GM12878 (cell line): ENCODE measurements around the gene MLXIP. TPM values are rescaled to one million over a fixed set of nuclear protein-coding genes. Genes with fewer than 3 reads are reported as not detected.

ENCODE experiments used
- ATF7 ChIP-seq: fragments of 450-650 bp; IDR thresholded peaks from 2 replicates; pipeline ENCODE4 v1.6.1; 2016; ENCODE audit warnings: low read depth, mild to moderate bottlenecking
- BCL11A ChIP-seq: IDR thresholded peaks from 2 replicates; pipeline ENCODE4 v1.6.1; 2011; ENCODE audit warnings: low read depth, low read length
- BHLHE40 ChIP-seq, 2 experiments: fragments of 450-650 bp in 1 of 2; IDR thresholded peaks; 2 replicates each; pipeline ENCODE4 v1.6.1; 2011 to 2017; ENCODE audit warnings: low read depth in 2 of 2, borderline replicate concordance in 1 of 2, improper control_type of control experiment in 1 of 2, low read length in 1 of 2, mild to moderate bottlenecking in 1 of 2
- CBFB ChIP-seq: IDR thresholded peaks from 2 replicates; pipeline ENCODE4 v1.6.1; 2016; ENCODE audit warnings: antibody characterized with exemption, low read depth
- CREB1 ChIP-seq: IDR thresholded peaks from 2 replicates; pipeline ENCODE4 v1.6.1; 2012; ENCODE audit warnings: low read depth, mild to moderate bottlenecking, inconsistent platforms
- CREM ChIP-seq: IDR thresholded peaks from 2 replicates; pipeline ENCODE4 v1.6.1; 2014; ENCODE audit warnings: antibody characterized with exemption, low read depth
- DPF2 ChIP-seq: fragments of 450-650 bp; IDR thresholded peaks from 2 replicates; pipeline ENCODE4 v1.6.1; 2017; ENCODE audit warnings: mild to moderate bottlenecking
- EED ChIP-seq: sonication (generic); IDR thresholded peaks from 2 replicates; pipeline ENCODE4 v1.6.1; 2016; ENCODE audit warnings: antibody characterized with exemption, low read depth
- FOXK2 ChIP-seq: fragments of 450-650 bp; IDR thresholded peaks from 2 replicates; pipeline ENCODE4 v1.6.1; 2017; ENCODE audit warnings: mild to moderate bottlenecking, moderate library complexity
- IKZF1 ChIP-seq: fragments of 450-650 bp; conservative IDR thresholded peaks from 2 replicates; pipeline ENCODE4 v1.6.1; 2017; ENCODE audit warnings: antibody characterized with exemption, mild to moderate bottlenecking
- IKZF2 ChIP-seq, 2 experiments: fragments of 450-650 bp; IDR thresholded peaks; 2 replicates each; pipeline ENCODE4 v1.6.1; 2017; ENCODE audit warnings: mild to moderate bottlenecking in 2 of 2, moderate library complexity in 2 of 2
- MTA2 ChIP-seq: fragments of 450-650 bp; IDR thresholded peaks from 2 replicates; pipeline ENCODE4 v1.6.1; 2016; ENCODE audit warnings: low read depth, mild to moderate bottlenecking, moderate library complexity
- MTA3 ChIP-seq: IDR thresholded peaks from 2 replicates; pipeline ENCODE4 v1.6.1; 2012; ENCODE audit warnings: low read length, inconsistent platforms, borderline replicate concordance
- NFIC ChIP-seq: IDR thresholded peaks from 2 replicates; pipeline ENCODE4 v1.6.1; 2012; ENCODE audit warnings: low read depth, mild to moderate bottlenecking, inconsistent platforms, low read length, moderate library complexity
- NR2F1 ChIP-seq: fragments of 450-650 bp; conservative IDR thresholded peaks from 2 replicates; pipeline ENCODE4 v1.6.1; 2017; ENCODE audit warnings: mild to moderate bottlenecking
- POLR2AphosphoS5 ChIP-seq: IDR thresholded peaks from 2 replicates; pipeline ENCODE4 v1.6.1; 2011; ENCODE audit warnings: mild to moderate bottlenecking, low read length, inconsistent platforms
- RAD51 ChIP-seq: fragments of 450-650 bp; IDR thresholded peaks from 2 replicates; pipeline ENCODE4 v1.6.1; 2016; ENCODE audit warnings: moderate library complexity, mild to moderate bottlenecking, inconsistent platforms
- RUNX3 ChIP-seq: IDR thresholded peaks from 2 replicates; pipeline ENCODE4 v1.6.1; 2012; ENCODE audit warnings: low read length, inconsistent platforms
- STAT3 ChIP-seq: IDR thresholded peaks from 2 replicates; pipeline ENCODE4 v1.6.1; 2011; ENCODE audit warnings: low read depth, low read length, improper control_type of control experiment
- SUPT20H ChIP-seq: IDR thresholded peaks from 2 replicates; pipeline ENCODE4 v1.6.1; 2011; ENCODE audit warnings: low read depth, mild to moderate bottlenecking, low read length, moderate library complexity, borderline replicate concordance; ENCODE audit not compliant: control insufficient read depth
- YY1 ChIP-seq: IDR thresholded peaks from 2 replicates; pipeline ENCODE4 v1.6.1; 2011; ENCODE audit warnings: low read depth, mild to moderate bottlenecking, low read length
- polyA plus RNA-seq, 11 experiments: library from polyadenylated mRNA; depleted of rRNA in 4 of 11; unstranded in 6 of 11; stranded (reverse) in 5 of 11; fragments of >200 nt; fragmentation: Nextera tagmentation in 4 of 11; fragmentation: Illumina TruSeq in 1 of 11; extraction: Ambion mirVana in 4 of 11; extraction: Trizol in 1 of 11; gene quantifications; 1 replicate in 1 of 11; 2 replicates in 10 of 11; pipeline versions ENCODE4 v1.2.1 to v1.2.3, GENCODE V29; 2011 to 2016; ENCODE audit warnings: inconsistent platforms in 2 of 11, missing spikeins in 2 of 11, low read depth in 1 of 11
- total RNA-seq, 4 experiments: library from RNA; depleted of rRNA in 3 of 4; stranded (reverse); fragments of >200 nt in 3 of 4; fragmentation: Illumina TruSeq in 1 of 4; extraction: Trizol in 1 of 4; gene quantifications; 2 replicates each; pipeline versions ENCODE4 v1.2.1 to v1.2.3, GENCODE V29; 2013 to 2021
- TF ChIP-seq, protein P1 (sequence below): fragments of 450-650 bp; IDR thresholded peaks from 2 replicates; pipeline ENCODE4 v1.6.1; 2016; ENCODE audit warnings: mild to moderate bottlenecking
- TF ChIP-seq, protein P2 (sequence below): fragments of 450-650 bp; IDR thresholded peaks from 2 replicates; pipeline ENCODE4 v1.6.1; 2017; ENCODE audit warnings: low read depth, mild to moderate bottlenecking, moderate library complexity
- TF ChIP-seq, protein P3 (sequence below), 3 experiments: IDR thresholded peaks in 2 of 3; conservative IDR thresholded peaks in 1 of 3; 2 replicates each; pipeline ENCODE4 v1.5.1; 2011; ENCODE audit warnings: low read depth in 3 of 3, low read length in 3 of 3, mild to moderate bottlenecking in 3 of 3, control low read depth in 2 of 3, moderate library complexity in 2 of 3, inconsistent platforms in 1 of 3, mixed read lengths in 1 of 3; ENCODE audit not compliant: control insufficient read depth in 2 of 3, insufficient read depth in 1 of 3; ENCODE audit errors: extremely low read depth in 1 of 3
- TF ChIP-seq, protein P4 (sequence below): fragments of 450-650 bp; IDR thresholded peaks from 2 replicates; pipeline ENCODE4 v1.6.1; 2016; ENCODE audit warnings: mild to moderate bottlenecking

Gene MLXIP
- total and polyA plus RNA-seq, 10 of the 15 experiments (the other 5 are each of a cell fraction or from before 2014, with no cell fraction given): 1.1 to 23.7 (median 7.0) TPM

DNA sequence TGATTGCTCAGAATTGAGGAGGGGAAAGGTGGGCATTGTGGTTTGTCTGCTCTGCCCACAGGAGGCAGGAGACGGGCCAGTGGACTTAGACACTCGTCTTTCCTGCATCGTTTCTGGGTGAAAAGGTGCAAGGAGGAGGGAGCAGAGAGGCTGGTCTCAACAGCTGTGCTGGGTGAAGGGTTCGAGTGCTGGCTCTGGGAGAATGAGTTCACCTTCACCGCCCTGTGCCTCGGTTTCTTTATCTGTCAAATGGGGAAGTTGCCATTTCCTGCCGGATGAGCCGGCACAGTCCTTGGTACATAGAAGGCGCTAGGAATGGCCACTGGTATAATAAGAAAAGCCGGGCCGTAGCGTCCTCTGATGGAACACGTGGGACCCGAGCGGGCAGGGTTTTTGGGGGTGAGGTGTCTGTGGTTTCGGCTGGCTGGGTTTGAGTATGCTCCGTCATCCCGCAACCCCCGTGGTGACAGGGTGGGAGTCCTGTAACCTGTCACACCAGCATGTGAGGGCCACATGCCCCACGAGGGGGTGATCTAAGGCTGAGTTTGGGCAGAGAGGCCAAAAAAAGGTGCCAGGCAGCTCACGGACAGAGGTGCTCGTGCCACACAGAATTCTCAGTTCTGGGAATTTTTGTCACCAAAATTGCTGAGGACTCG, 49.5 kb upstream of the MLXIP start (continued):
- TF ChIP-seq, protein P1, sequence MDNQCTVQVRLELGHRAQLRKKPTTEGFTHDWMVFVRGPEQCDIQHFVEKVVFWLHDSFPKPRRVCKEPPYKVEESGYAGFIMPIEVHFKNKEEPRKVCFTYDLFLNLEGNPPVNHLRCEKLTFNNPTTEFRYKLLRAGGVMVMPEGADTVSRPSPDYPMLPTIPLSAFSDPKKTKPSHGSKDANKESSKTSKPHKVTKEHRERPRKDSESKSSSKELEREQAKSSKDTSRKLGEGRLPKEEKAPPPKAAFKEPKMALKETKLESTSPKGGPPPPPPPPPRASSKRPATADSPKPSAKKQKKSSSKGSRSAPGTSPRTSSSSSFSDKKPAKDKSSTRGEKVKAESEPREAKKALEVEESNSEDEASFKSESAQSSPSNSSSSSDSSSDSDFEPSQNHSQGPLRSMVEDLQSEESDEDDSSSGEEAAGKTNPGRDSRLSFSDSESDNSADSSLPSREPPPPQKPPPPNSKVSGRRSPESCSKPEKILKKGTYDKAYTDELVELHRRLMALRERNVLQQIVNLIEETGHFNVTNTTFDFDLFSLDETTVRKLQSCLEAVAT: peak; percentile 57; the same call in 1 of the 2 replicates
- TF ChIP-seq FOXK2 (no peak), ATF7 (peak; percentile 80), SUPT20H (no peak), STAT3 (no peak), CBFB (peak; percentile 62), NFIC (peak; percentile 44; the same call in 1 of the 2 replicates), NR2F1 (0 out of 2 replicates have a peak, but pooled peaks have one; percentile 38), IKZF2 (IDR thresholded peaks at IDR 0.05) (peak; percentile 35 to 48; a peak in 2 of 4 replicates), RAD51 (peak; percentile 66; the same call in 1 of the 2 replicates), CREM (peak; percentile 73), YY1 (0 out of 2 replicates have a peak, but pooled peaks have one; percentile 18), DPF2 (peak; percentile 65), POLR2AphosphoS5 (no peak), MTA3 (peak; percentile 66; the same call in 1 of the 2 replicates), MTA2 (peak; percentile 51; the same call in 1 of the 2 replicates), BHLHE40 (IDR thresholded peaks at IDR 0.05; ENCODE audit: borderline replicate concordance in 1 of 2, low read depth in 2 of 2, low read length in 1 of 2) (peak; percentile 71 to 88), CREB1 (peak; percentile 68; the same call in 1 of the 2 replicates), IKZF1 (peak; percentile 50; the same call in 1 of the 2 replicates), RUNX3 (peak; percentile 91), BCL11A (peak; percentile 40; the same call in 1 of the 2 replicates), EED (peak; percentile 36; the same call in 1 of the 2 replicates)
- TF ChIP-seq, protein P2, sequence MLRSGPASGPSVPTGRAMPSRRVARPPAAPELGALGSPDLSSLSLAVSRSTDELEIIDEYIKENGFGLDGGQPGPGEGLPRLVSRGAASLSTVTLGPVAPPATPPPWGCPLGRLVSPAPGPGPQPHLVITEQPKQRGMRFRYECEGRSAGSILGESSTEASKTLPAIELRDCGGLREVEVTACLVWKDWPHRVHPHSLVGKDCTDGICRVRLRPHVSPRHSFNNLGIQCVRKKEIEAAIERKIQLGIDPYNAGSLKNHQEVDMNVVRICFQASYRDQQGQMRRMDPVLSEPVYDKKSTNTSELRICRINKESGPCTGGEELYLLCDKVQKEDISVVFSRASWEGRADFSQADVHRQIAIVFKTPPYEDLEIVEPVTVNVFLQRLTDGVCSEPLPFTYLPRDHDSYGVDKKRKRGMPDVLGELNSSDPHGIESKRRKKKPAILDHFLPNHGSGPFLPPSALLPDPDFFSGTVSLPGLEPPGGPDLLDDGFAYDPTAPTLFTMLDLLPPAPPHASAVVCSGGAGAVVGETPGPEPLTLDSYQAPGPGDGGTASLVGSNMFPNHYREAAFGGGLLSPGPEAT: peak; percentile 39; the same call in 1 of the 2 replicates
- TF ChIP-seq, protein P3, sequence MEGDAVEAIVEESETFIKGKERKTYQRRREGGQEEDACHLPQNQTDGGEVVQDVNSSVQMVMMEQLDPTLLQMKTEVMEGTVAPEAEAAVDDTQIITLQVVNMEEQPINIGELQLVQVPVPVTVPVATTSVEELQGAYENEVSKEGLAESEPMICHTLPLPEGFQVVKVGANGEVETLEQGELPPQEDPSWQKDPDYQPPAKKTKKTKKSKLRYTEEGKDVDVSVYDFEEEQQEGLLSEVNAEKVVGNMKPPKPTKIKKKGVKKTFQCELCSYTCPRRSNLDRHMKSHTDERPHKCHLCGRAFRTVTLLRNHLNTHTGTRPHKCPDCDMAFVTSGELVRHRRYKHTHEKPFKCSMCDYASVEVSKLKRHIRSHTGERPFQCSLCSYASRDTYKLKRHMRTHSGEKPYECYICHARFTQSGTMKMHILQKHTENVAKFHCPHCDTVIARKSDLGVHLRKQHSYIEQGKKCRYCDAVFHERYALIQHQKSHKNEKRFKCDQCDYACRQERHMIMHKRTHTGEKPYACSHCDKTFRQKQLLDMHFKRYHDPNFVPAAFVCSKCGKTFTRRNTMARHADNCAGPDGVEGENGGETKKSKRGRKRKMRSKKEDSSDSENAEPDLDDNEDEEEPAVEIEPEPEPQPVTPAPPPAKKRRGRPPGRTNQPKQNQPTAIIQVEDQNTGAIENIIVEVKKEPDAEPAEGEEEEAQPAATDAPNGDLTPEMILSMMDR (IDR thresholded peaks at IDR 0.05 in 2 of 3, conservative IDR thresholded peaks at IDR 0.05 in 1 of 3; ENCODE audit: control insufficient read depth in 2 of 3, extremely low read depth in 1 of 3, insufficient read depth in 1 of 3, low read depth in 3 of 3, low read length in 3 of 3): peak; percentile 27 to 38 (median 37); a peak in 4 of 6 replicates
- TF ChIP-seq, protein P4, sequence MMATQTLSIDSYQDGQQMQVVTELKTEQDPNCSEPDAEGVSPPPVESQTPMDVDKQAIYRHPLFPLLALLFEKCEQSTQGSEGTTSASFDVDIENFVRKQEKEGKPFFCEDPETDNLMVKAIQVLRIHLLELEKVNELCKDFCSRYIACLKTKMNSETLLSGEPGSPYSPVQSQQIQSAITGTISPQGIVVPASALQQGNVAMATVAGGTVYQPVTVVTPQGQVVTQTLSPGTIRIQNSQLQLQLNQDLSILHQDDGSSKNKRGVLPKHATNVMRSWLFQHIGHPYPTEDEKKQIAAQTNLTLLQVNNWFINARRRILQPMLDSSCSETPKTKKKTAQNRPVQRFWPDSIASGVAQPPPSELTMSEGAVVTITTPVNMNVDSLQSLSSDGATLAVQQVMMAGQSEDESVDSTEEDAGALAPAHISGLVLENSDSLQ: peak; percentile 56; the same call in 1 of the 2 replicates
- TF ChIP-seq, all 136 proteins: peak for 28
